Mesodermal cell (in vitro differentiated cells): ENCODE measurements around the gene HSF5.

Experiments
- H3K27ac ChIP-seq: 2 replicates; pipeline ENCODE4 v1.7.0; 2013; ENCODE audit warnings: mild to moderate bottlenecking, low read depth, low read length, moderate library complexity; ENCODE audit not compliant: severe bottlenecking
- H3K36me3 ChIP-seq: 2 replicates; pipeline ENCODE4 v1.7.1; 2013; ENCODE audit warnings: mild to moderate bottlenecking, low read length, moderate library complexity; ENCODE audit not compliant: control insufficient read depth, insufficient read depth
- H3K4me1 ChIP-seq: one replicate; pipeline ENCODE4 v1.7.1; 2013; ENCODE audit warnings: mild to moderate bottlenecking, low read length; ENCODE audit not compliant: insufficient read depth, control insufficient read depth, poor library complexity, severe bottlenecking
- H3K4me3 ChIP-seq: 2 replicates; pipeline ENCODE4 v1.7.0; 2013; ENCODE audit warnings: low read length, control low read depth, mild to moderate bottlenecking; ENCODE audit not compliant: insufficient read depth, poor library complexity, severe bottlenecking; ENCODE audit errors: extremely low read depth
- H3K9me3 ChIP-seq: 2 replicates; pipeline ENCODE4 v1.7.1; 2013; ENCODE audit warnings: mild to moderate bottlenecking, low read length, moderate library complexity; ENCODE audit not compliant: control insufficient read depth
- WGBS, 2 experiments: methylation state at CpG; one replicate each; pipeline ENCODE4 v1.1.5; 2013; ENCODE audit warnings: missing lambda C conversion rate in 2 of 2; ENCODE audit not compliant: insufficient coverage in 2 of 2; 5-methylcytosine and 5-hydroxymethylcytosine counted together

Gene HSF5

DNA sequence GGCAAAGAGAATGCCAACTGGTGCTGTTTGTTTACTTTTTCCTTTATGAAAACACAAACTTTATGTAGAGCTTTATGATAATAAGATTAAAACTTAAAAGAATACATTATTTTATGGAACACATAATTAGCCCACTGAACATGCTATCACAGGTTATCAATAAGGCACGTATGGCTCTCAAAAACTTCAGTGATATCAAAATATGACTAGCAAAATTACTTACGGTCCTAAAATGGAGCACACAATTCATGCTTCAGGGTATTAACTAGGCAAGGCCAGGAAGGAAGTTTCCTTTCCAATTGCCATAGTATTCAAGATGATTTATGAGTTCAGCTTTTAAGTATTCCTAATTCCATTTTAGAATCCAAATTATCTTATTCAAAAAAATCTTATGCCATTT lies 74.5 kb downstream of the HSF5 start:
- H3K4me1 ChIP-seq = peaks cover 11% of the 10 kb centered on the region
- no peaks in the 10 kb centered on the region for H3K9me3 ChIP-seq
- H3K4me3 ChIP-seq = no peak overlapping the region
- no peaks in the 10 kb centered on the region for H3K36me3 ChIP-seq
- WGBS, 2 experiments = 81 to 100% methylated on average over 1 to 2 of the region's 2 CpGs
- no peak overlapping the region for H3K27ac ChIP-seq

- Histone ChIP-seq H3K27ac (no peak overlapping the region), H3K36me3 (no peaks in the 10 kb centered on the region), H3K4me3 (no peak overlapping the region), H3K9me3 (no peaks in the 10 kb centered on the region), H3K4me1 (peaks cover 11% of the 10 kb centered on the region)
- 80% methylated on average over 1 of the region's 3 CpGs; no CpG with 5 or more reads in 1 of the 2 experiments for WGBS, 2 experiments
Measured at GRCh38 chr17:58412961-58413586, 75.1 kb downstream of the HSF5 start.

DNA sequence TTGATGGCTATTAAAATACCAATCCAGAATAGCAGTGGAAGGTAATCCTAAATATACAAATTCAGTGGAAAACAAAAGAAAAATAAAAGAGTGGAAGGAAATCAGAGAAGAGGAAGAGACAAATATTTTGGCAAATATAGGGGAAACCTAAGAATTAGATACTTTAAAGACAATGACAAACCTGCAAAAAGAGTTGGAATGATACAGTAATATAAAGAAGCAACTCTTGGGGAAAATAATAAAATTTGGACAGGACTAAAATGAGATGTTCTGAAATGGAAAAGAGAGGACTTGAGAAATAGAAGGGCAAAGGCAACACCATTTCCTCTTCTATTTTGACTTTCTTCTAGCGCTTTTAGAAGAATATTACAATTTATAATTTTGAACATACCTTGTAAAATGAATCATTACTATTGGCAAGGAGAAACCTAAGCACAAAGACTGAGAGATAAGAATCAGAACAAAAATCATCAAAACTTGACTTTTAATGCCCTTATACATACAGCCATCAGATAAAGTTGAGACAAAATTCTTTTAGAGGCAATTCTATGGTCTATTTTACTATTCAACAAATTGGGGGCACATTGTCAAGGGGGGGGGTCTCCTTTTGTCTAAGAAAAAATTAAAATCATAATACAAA lies 76.0 kb downstream of the HSF5 start:
- H3K9me3 ChIP-seq = no peaks in the 10 kb centered on the region
- peaks cover 8% of the 10 kb centered on the region for H3K4me1 ChIP-seq
- H3K36me3 ChIP-seq = no peaks in the 10 kb centered on the region
- H3K27ac ChIP-seq = no peak overlapping the region
- no CpG with 5 or more reads among the region's 1 CpG for WGBS, 2 experiments
- no peak overlapping the region for H3K4me3 ChIP-seq

- H3K4me1 ChIP-seq = peaks cover 8% of the 10 kb centered on the region
- no peaks in the 10 kb centered on the region for H3K9me3 ChIP-seq
- no peak overlapping the region for H3K4me3 ChIP-seq
- H3K36me3 ChIP-seq = no peaks in the 10 kb centered on the region
- WGBS, 2 experiments = no CpG with 5 or more reads among the region's 1 CpG
- no peak overlapping the region for H3K27ac ChIP-seq
Measured at GRCh38 chr17:58411408-58411894, 76.8 kb downstream of the HSF5 start.

GRCh38 chr17:58410714-58411407 lies 77.3 kb downstream of the HSF5 start:
- Histone ChIP-seq H3K4me1 (peaks cover 8% of the 10 kb centered on the region), H3K27ac (no peak overlapping the region), H3K9me3 (no peaks in the 10 kb centered on the region), H3K4me3 (no peak overlapping the region), H3K36me3 (no peaks in the 10 kb centered on the region)

GRCh38 chr17:58409432-58409831 lies 78.8 kb downstream of the HSF5 start:
- H3K4me3 ChIP-seq = no peak overlapping the region
- no peaks in the 10 kb centered on the region for H3K9me3 ChIP-seq
- peaks cover 8% of the 10 kb centered on the region for H3K4me1 ChIP-seq
- 79 to 94% methylated on average over 3 to 4 of the region's 5 CpGs for WGBS, 2 experiments
- H3K27ac ChIP-seq = no peak overlapping the region
- H3K36me3 ChIP-seq = no peaks in the 10 kb centered on the region

GRCh38 chr17:58403311-58403710 lies 84.9 kb downstream of the HSF5 start:
- H3K9me3 ChIP-seq = no peaks in the 10 kb centered on the region
- no peaks in the 10 kb centered on the region for H3K36me3 ChIP-seq
- peak overlapping the region; percentile 4 for H3K27ac ChIP-seq
- WGBS, 2 experiments = 7 to 28% methylated on average over 6 of the region's 6 CpGs
- peaks cover 23% of the 10 kb centered on the region for H3K4me1 ChIP-seq
- H3K4me3 ChIP-seq = no peak overlapping the region

DNA sequence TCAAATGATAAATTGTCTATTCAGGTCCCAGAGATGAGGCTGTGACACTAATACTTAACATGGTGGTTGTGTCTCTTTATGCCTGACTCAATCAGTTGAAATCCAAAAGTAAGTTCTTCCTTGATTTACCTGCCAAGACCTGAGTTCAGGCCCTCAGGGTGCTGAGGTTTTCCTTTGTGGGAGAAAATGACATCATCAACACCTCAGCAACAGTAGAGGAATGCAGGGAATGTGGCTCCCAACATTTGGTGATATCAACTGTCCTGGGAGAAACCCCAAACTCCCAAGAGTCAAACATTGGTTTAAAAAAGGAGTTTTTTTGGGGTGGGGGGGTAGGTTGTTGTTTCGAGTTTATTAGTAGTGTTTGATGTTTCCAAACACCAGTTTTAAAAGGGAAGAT lies 85.5 kb downstream of the HSF5 start:
- 33% methylated on average over 1 of the region's 1 CpG; no CpG with 5 or more reads in 1 of the 2 experiments for WGBS, 2 experiments
- Histone ChIP-seq H3K27ac (peak overlapping the region; percentile 4), H3K4me1 (peaks cover 23% of the 10 kb centered on the region), H3K9me3 (no peaks in the 10 kb centered on the region), H3K36me3 (no peaks in the 10 kb centered on the region), H3K4me3 (no peak overlapping the region)

GRCh38 chr17:58402047-58402446 lies 86.2 kb downstream of the HSF5 start:
- Histone ChIP-seq H3K4me1 (peaks cover 23% of the 10 kb centered on the region), H3K27ac (peak overlapping the region; percentile 4), H3K4me3 (no peak overlapping the region), H3K9me3 (no peaks in the 10 kb centered on the region), H3K36me3 (no peaks in the 10 kb centered on the region)

DNA sequence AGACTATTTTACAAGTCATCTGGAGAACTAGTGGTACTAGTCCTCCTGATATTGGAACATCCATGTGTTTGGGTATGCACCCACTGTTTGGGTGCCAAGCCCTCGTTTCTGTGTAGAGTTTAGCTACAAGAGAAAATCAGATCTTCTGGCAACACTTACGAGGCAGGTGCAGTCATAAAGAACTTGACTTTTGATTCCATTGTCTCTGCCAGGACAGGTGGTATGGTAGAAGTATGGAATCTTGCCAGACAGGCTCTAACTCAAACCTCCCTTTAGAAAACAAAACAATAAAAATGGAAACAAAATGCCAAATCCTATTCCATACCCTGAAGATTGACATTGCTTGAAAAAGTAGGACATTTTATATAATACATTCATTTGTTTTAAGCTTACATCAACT lies 86.9 kb downstream of the HSF5 start:
- H3K4me1 ChIP-seq = peaks cover 23% of the 10 kb centered on the region
- no peaks in the 10 kb centered on the region for H3K9me3 ChIP-seq
- H3K36me3 ChIP-seq = no peaks in the 10 kb centered on the region
- H3K27ac ChIP-seq = no peak overlapping the region
- WGBS, 2 experiments = 86 to 100% methylated on average over 1 to 2 of the region's 2 CpGs
- no peak overlapping the region for H3K4me3 ChIP-seq

GRCh38 chr17:58400826-58401225 lies 87.4 kb downstream of the HSF5 start:
- H3K4me3 ChIP-seq = no peak overlapping the region
- no peaks in the 10 kb centered on the region for H3K36me3 ChIP-seq
- peaks cover 23% of the 10 kb centered on the region for H3K4me1 ChIP-seq
- no peaks in the 10 kb centered on the region for H3K9me3 ChIP-seq
- no peak overlapping the region for H3K27ac ChIP-seq
